GM19240 (cell line): Measurements from ENCODE around the gene ZAR1.

Experiments
- DNase-seq: peaks from one replicate; pipeline ENCODE4 v3.0.0; 2011; ENCODE audit warnings: low spot score; ENCODE audit not compliant: insufficient read length

The ZAR1 gene

DNA sequence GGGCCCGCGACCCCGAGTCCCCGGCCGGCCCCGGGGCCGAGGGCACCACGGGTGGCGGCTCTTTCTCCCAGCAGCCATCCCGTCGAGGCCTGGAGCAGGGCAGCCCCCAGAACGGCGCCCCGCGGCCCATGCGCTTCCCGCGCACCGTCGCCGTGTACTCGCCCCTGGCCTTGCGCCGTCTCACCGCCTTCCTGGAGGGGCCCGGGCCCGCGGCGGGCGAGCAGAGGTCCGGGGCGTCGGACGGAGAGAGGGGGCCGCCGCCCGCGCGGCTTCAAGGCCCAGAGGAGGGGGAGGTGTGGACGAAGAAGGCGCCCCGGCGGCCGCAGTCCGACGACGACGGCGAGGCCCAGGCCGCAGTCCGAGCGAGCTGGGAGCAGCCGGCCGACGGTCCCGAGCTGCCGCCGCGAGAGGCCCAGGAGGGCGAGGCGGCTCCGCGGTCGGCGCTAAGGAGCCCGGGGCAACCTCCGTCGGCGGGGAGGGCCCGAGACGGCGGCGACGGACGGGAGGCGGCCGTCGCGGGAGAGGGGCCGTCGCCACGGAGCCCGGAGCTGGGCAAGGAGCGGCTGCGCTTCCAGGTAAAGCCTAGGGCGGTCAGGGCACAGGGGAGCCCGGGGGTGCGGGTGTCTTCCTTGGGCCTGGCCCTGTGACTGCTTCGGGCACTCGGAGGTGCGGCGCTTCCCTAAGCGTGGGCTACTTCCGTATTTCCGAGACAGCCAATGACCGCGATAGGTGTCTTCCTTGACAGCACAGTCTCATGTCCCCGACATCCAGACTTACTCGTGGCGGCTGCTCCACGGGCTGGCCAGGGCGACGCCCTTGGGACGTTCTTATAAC is 845 bp downstream of the ZAR1 start:
- no peak for DNase-seq

DNA sequence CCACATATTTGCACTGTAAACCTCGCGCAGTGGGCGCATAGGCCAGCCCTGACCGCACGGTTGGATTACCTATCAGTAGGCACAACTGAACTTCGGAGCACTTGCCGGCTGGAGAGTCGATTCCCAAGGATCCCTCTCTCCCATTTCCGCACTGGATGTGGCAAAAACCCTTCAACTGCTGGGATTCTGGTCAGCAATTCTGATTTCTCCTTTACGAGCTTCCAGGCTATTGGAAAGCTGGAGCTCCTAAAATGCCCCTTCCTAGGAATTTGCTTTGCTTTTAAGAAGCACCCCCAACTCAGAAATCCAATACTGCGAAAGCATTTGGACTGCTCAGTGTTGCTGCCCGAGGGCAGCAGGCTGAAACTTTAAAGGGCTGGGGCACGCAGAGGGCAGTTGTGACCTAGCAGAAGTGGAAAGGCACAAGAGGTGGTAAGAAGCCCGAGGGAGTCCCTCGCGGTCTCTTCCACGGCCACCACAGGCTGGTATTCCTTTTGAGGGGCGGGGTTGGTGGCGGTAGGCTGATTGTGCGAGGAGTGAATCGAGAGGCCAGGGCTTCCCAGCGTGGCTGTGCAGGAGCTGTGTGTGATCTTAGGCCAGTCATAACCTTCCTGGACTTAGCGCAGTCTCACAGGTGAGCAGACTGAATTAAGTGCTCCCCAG is 1.6 kb downstream of the ZAR1 start:
- DNase-seq = no peak

DNA sequence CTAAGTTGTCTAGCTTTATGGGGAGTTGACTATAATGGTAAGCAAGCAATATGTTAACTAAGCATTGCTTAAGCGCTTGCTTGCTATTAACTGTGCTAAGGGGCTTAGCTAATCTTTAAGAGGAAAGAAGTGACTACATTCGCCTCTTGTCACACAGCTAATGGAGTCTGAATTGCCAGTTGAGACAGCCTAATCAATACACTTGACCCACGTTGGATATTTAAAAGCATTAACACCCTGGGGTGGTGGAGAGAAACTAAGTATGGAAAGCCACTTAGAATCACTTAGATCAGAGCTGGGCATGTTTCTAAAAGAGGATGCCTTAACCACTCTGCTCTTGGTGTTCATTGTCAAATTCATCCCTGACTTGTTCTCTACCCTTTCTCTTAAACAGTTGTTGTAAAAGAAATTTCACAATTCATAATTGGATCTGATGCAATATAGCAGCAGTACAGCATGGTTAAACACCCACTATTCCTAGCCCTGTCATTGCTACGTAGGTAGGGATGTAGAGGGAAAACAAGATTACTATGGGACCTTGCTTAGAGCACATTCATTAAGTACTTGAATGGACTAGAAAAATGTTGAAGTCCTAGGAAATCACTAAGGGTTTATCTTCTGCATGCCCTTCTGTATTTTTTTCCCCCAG is 3.5 kb downstream of the ZAR1 start:
- DNase-seq = no peak

DNA sequence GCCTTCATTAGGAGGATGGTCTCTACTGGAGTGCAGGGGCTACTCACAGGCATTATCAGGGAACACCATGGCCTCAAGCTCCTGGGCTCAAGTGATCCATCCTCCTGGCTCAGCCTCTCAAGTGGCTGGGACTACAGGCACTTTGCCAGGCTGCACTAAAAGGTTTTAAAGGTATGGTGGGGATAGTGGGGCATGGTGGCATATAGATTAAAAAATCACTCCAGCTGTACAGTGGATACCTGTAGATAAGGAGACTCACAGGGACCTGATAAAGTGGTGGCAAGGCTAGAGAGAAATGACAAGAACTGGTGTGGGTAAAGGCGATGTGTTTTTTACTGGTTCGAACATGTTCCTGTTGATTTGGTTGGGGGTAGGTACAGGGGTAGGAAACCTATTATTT is 5.9 kb downstream of the ZAR1 start:
- no peak for DNase-seq

DNA sequence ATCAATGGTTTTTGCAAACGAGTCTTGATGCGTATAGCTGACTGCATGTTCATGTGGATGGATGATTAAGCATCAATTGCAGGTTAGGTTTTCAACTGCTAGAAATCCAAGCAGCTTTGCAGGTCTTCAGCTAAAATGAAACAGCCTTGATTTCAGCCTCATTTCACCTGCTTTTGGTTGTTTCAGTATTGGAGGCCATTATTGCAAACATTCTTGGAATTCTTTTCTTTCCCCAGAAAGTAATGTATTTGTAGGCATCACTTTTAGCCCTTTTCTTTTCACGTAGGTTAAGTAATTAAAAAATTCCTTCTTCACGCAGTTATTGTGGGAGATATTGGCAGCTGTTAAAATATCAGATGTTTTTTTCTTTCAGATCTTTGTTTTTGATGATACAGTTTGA is 8.8 kb downstream of the ZAR1 start:
- DNase-seq = no peak

DNA sequence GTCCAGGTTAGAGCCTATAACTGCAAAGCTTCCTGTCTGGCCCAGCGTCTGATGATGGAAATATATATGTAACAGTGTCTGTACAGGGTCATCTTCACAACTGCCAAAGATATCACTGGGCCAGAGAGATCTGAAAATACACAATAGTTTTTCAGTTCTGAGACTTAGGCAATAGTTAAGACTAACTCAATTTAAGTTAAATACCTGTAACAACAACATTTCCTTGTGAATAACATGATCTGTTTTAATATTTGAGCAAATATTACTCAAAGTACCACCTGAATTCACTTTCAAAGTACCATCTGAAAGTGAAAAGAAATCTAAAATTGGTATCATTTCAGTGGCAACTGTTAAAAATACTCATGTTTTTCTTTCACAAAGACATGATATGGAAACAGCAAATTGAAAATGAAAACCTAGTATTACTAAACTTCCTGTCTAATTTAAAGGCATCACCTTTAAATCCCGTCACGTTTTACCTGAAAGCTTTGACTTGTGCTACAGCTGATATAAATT is 9.6 kb downstream of the ZAR1 start:
- DNase-seq = no peak

DNA sequence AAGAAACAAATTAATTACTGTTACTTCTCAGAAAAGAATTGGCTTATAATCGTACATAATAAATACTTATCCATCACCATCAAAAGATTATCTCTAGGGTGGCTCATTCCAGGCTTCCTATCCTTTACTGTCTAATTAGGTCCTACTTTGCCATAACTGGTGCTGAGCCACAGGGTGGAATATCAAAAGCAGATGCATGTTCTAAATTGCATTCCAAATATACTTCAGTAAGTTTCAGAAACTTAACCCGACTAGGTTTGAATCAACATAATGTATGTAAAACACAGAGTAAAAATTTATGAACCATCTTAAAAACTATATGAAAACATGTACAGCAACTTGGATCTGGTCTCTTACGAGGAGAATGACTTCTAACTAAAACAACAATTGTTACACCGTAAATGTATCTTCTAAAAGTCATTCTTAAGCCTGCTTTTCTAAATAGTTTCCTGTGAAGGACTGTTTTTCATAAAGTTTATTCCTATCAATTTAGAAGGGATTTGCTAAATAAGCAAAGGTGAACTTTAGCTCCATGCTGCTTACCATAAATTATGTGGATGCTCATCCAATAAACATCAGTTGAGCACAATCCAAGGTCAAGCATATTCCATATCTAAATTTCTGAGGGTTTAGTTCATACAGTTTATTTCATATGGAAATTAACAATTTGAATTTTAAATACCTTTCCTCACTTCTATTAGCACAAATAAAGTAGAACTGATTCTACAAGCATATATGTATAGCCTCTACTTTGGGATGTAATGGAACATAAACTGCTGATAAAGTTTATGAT is 13.4 kb downstream of the ZAR1 start:
- no peak for DNase-seq

DNA sequence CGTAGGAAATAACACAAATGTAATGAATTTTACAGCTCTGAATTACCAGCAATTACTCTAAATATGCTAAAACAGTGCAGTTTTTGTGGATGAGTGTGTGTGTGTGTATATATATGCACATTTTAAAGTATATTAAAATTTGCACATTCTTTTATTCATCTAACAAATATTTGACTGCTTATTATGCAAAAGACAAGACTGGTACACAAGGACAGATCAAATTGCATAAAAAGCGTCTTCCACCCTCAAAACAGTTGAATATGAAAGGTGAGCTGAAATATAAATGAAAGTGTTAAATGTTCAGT is 13.9 kb downstream of the ZAR1 start:
- DNase-seq = no peak

DNA sequence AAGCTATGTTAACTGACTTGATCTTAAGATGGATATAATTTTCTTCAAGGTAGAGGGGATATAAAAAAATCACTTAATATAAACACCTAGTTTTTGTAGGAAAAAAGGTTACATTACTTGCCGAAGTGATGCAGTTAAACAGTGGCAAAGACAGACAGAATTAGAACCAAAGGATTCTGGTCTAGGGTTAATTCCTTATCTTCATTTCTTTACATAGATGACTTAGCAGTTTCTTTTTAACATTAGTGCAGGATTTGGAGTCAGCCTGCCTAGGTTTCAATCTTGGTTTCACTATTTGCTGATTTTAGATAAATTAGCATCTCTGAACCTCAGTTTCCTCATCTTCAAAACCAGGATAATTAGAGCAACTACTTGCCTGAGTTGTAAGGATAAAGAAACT is 14.3 kb downstream of the ZAR1 start:
- no peak for DNase-seq

DNA sequence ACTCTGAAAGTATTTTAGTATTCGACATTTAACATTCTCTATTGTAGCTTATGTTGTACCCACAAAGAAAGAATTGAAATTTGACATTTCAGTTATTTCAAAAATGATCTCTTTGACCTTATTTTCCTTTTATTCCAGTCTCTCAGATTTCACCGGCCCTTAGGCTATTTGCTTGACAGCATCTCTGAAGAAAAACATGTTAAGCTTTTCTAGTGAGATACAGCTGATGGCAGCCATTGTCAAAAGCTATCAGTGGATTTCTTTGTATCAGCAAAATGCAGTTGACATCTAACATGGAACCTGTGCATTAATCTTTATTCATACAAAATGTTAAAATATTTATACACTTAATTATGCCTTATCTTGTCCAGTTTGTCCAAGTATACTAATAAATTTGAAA is 16.7 kb downstream of the ZAR1 start:
- no peak for DNase-seq

DNA sequence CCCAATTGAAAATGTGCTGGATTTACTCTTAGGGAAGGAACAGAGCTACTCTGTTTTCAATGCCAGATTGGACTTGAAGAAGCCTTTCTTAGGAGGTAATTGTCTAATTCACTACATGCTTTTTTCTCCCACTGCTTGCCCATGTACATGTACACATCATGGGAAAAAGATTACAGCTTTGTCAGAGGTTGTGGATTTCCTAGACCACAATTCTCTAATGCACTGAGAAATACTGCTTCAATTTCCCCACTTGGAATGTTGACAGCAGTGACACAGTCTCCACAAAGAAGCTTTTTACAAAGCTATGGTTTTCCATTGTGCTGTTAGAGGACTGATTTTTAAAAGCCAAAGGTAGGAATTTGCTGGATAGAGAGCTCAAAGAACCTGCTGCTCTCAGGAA is 19.5 kb downstream of the ZAR1 start:
- no peak for DNase-seq

DNA sequence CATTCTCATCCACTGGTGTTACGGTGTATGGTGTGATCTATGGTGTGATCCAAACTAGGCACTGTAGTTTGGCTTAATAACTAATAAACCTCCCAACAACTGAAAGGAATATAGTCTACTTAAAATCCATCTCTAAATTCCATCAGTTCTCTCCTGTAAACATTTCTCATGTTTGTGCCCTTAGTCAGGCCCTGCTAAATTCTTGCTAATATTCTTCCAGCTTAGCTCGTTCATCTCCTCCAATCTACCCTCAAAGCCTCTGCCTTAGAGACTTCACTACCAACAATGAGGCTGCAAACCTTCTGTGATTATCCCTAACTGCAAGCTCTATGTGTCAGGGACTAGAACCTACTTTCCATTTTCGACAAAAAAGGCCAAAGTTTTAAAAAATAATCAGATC is 28.1 kb downstream of the ZAR1 start:
- no peak for DNase-seq

DNA sequence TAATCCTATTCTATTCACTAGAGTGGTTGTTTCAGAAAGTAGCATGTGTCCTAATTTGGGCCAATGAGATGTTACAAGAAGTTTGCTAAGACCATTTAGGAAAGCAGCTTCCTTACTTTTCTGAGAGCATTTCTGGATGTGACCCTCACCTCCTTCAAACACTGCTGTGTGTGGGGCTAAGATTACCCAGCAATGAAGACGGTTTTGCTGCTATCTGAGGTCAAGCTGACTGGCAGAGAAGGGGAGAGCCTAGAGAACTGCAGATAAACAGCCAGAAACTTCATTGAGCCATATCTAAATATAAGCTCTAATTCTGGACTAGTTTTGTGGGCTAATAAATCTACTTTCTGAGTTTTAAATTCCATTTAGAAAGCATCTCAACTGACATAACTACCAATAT is 36.4 kb downstream of the ZAR1 start:
- DNase-seq = no peak

DNA sequence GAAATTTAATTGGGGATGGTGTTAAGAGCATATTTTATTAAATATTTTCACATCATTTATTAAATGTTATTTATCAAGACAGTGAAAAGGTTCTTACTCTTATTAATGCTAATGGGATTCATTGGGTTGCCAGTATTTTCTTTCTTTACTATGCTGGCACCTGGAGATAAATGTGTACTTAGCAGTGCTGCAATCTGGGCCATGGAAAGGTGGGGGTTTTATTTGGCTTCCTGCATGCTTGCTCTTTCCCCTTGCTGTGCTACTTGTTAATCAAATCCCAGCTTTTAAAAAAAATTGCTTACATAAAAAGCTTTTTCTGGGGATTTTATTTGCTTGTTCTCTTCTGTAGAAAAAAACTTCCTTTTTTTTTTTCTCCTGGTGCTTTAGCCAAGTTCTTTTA is 48.3 kb downstream of the ZAR1 start:
- no peak for DNase-seq

DNA sequence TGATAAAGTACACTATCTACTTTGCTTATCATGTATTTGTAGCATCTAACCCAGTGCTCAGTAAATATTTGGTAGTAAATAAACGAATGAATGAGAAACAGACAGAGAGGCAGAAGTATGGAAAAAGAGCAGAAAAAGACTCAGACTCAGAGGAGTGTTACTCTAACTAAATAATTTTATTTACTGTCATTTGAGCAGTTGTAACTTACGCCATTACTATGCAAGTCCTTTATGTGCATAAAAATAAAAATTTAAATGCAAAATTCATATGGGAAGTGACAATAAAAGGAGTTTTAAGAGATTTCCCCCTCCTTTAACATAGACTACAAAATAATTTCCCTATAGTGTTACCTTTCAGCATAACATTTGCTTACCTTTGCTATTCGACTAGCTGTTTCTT is 49.5 kb downstream of the ZAR1 start:
- DNase-seq = no peak

DNA sequence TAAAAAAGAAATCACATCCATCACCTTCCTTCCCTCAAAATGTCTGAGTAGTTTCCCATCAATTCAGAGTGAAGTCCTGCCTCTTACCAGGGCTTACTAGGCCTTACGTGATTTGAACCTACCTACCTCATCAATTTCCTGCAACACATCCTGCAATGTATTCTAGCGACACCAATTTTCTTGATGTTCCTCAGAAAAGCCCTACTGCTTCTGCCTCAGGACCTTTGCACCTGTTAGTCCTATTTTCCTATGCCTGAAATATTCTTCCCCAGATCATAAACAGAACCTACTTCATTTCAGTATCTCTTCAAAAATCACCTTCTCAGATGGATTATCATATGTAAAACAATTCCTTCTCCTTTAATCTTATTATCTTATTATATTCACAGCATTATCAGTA is 52.8 kb downstream of the ZAR1 start:
- DNase-seq = no peak

DNA sequence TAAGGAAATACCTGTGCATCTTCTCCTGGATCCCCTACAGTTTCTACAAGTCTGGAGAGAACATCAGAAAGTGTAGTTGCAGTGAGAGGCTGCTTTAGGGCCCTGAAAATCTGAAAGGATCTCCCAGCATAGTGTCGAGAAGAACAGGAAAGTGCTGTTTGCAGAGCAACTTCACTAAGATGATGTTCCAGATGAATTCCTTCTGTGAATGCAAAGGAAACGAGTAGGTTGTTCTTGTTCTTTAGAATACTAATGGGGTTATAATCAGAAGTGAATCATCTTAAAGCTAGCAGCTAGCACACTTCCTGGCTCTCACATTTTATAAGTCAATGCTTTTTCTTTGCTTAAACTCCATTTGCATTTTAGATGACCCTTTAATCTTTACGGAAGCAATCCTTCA is 53.7 kb downstream of the ZAR1 start:
- no peak for DNase-seq
